SK-N-SH treated with all-trans-retinoic acid at 6 μM for 48 hours (cell line): ENCODE measurements around the gene MAGI3.

Experiments
- BACH2 ChIP-seq: fragments of 250-450 bp; sonication (Bioruptor Pico); IDR thresholded peaks from 2 replicates; pipeline ENCODE4 v1.9.0; 2021; ENCODE audit warnings: mild to moderate bottlenecking, borderline replicate concordance
- CREB5 ChIP-seq: fragments of 250-450 bp; sonication (Bioruptor Pico); IDR thresholded peaks from 2 replicates; pipeline ENCODE4 v1.5.1; 2020; ENCODE audit warnings: low read depth, mild to moderate bottlenecking, moderate library complexity
- ESRRG ChIP-seq: fragments of 250-450 bp; sonication (Bioruptor Pico); IDR thresholded peaks from 2 replicates; pipeline ENCODE4 v1.6.1; 2021; ENCODE audit warnings: mild to moderate bottlenecking
- ISL1 ChIP-seq: fragments of 250-450 bp; sonication (Bioruptor Pico); IDR thresholded peaks from 2 replicates; pipeline ENCODE4 v2.1.2; 2022; ENCODE audit warnings: mild to moderate bottlenecking, moderate library complexity
- PATZ1 ChIP-seq: fragments of 250-450 bp; sonication (Bioruptor Pico); IDR thresholded peaks from 2 replicates; pipeline ENCODE4 v1.8.0; 2020; ENCODE audit warnings: mild to moderate bottlenecking, moderate library complexity, borderline replicate concordance
- SNAI2 ChIP-seq: fragments of 250-450 bp; sonication (Bioruptor Pico); IDR thresholded peaks from 2 replicates; pipeline ENCODE4 v1.5.0; 2020; ENCODE audit warnings: mild to moderate bottlenecking, moderate library complexity
- TOX ChIP-seq: fragments of 250-450 bp; sonication (Bioruptor Pico); IDR thresholded peaks from 2 replicates; pipeline ENCODE4 v1.8.0; 2021; ENCODE audit warnings: mild to moderate bottlenecking, moderate library complexity, borderline replicate concordance
- TSHZ2 ChIP-seq: fragments of 250-450 bp; sonication (Bioruptor Pico); IDR thresholded peaks from 2 replicates; pipeline ENCODE4 v1.5.0; 2020; ENCODE audit warnings: mild to moderate bottlenecking, moderate library complexity
- ZC3H10 ChIP-seq: fragments of 250-450 bp; sonication (Bioruptor Pico); IDR thresholded peaks from 2 replicates; pipeline ENCODE4 v1.5.1; 2021; ENCODE audit warnings: mild to moderate bottlenecking, moderate library complexity
- ZFP3 ChIP-seq: fragments of 250-450 bp; sonication (Bioruptor Pico); IDR thresholded peaks from 2 replicates; pipeline ENCODE4 v1.5.0; 2020; ENCODE audit warnings: mild to moderate bottlenecking, moderate library complexity

GRCh38 chr1:113659035-113659434 lies 268.7 kb downstream of the MAGI3 start:
- TF ChIP-seq PATZ1 (no peak), TOX (no peak), BACH2 (no peak), ZFP3 (CRISPR knock-in tag) (no peak), TSHZ2 (CRISPR knock-in tag) (no peak), ESRRG (CRISPR knock-in tag) (no peak), ZC3H10 (no peak), SNAI2 (no peak), CREB5 (CRISPR knock-in tag) (no peak), ISL1 (CRISPR knock-in tag) (no peak)
